ENCODE results near the gene HOXB5.

HOXB5 gene

GRCh38 chr17:48605991-48606891 is 12.7 kb upstream of the HOXB5 start:
- Histone ChIP-seq H3K4me3 (ENCODE audit: low read depth, low read length) (no peak overlapping the region), H3K4me1 (ENCODE audit: control insufficient read depth, insufficient read depth, low read length, unreplicated experiment) (no peaks in the 10 kb centered on the region), H3K36me3 (ENCODE audit: insufficient read depth, low read length) (no peaks in the 10 kb centered on the region), H2AFZ (ENCODE audit: low read length, unreplicated experiment) (no peak overlapping the region), H3K79me2 (ENCODE audit: control insufficient read depth, insufficient read depth, low read length, unreplicated experiment) (no peaks in the 10 kb centered on the region), H3K27ac (ENCODE audit: low read depth, low read length) (no peak overlapping the region), H3K27me3 (ENCODE audit: insufficient read depth, low read length) (peaks cover 98% of the 10 kb centered on the region)

DNA sequence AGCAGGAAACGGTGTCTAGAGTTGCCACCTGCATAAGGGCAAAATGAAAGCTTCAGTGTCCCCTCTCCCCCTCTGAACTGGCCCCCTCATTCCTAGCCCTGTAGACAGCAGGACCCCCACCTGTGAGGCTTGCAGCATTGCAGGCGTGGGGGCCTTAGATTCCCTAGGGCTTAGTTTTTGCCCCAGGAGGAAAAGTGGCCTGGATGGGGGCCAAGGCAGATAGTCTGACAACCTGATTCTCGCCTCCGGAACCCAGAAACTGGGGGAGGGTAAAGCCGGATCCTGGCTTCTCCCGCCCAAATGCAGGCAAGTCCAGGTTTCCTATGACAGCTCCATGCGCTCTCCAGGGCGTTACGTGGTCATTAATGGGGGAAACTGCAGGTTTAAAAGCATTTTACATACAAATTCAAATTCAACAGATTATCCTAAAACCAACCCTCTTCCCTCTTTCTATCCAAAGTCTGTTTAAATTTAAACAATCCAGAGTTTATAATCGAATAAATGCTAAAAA is 11.9 kb upstream of the HOXB5 start:
- Histone ChIP-seq H3K79me2 (ENCODE audit: control insufficient read depth, insufficient read depth, low read length, unreplicated experiment) (no peaks in the 10 kb centered on the region), H3K4me1 (ENCODE audit: control insufficient read depth, insufficient read depth, low read length, unreplicated experiment) (no peaks in the 10 kb centered on the region), H3K27me3 (ENCODE audit: insufficient read depth, low read length) (peaks cover 98% of the 10 kb centered on the region), H2AFZ (ENCODE audit: low read length, unreplicated experiment) (no peak overlapping the region), H3K27ac (ENCODE audit: low read depth, low read length) (no peak overlapping the region), H3K4me3 (ENCODE audit: low read depth, low read length) (no peak overlapping the region), H3K36me3 (ENCODE audit: insufficient read depth, low read length) (no peaks in the 10 kb centered on the region)

DNA sequence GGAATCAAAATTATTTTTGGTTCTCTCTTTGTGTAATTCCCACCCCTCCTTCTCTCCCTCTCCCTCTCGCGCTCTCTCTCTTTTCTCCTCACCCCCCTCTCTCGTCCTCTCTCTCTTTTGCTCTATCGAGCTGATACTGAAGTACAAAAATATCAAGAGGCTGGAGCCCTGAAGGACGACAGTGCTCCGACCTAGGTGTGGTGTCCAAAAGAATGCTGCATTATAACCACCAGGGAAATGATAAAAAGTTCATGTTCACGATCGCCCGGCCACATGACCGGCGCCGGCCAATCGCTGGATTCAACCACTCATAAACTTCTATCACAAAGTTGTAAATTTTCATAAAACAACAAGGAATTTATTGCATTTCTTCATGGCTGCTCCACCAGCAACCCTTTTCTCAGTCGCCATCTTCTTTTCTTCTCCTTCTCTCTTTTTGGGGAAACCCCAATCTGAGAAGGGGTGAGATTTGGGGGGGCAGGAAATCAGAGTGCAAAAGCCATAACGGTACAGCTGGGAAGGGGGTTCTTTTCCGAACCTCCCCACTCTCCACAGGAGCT is 11.3 kb upstream of the HOXB5 start, which contains the start of gene HOXB6:
TSS of gene HOXB6 (minus strand) at position 217 of the 560 bp plus-strand sequence. CDS start 6,836 bp downstream, outside the sequence.
- Histone ChIP-seq H3K36me3 (ENCODE audit: insufficient read depth, low read length) (no peaks in the 10 kb centered on the region), H3K4me3 (ENCODE audit: low read depth, low read length) (no peak within 1 kb of the TSS), H3K27ac (ENCODE audit: low read depth, low read length) (no peak within 1 kb of the TSS), H3K4me1 (ENCODE audit: control insufficient read depth, insufficient read depth, low read length, unreplicated experiment) (no peaks in the 10 kb centered on the region), H3K27me3 (ENCODE audit: insufficient read depth, low read length) (peaks cover 98% of the 10 kb centered on the region), H3K79me2 (ENCODE audit: control insufficient read depth, insufficient read depth, low read length, unreplicated experiment) (no peaks in the 10 kb centered on the region), H2AFZ (ENCODE audit: low read length, unreplicated experiment) (no peak within 1 kb of the TSS)

DNA sequence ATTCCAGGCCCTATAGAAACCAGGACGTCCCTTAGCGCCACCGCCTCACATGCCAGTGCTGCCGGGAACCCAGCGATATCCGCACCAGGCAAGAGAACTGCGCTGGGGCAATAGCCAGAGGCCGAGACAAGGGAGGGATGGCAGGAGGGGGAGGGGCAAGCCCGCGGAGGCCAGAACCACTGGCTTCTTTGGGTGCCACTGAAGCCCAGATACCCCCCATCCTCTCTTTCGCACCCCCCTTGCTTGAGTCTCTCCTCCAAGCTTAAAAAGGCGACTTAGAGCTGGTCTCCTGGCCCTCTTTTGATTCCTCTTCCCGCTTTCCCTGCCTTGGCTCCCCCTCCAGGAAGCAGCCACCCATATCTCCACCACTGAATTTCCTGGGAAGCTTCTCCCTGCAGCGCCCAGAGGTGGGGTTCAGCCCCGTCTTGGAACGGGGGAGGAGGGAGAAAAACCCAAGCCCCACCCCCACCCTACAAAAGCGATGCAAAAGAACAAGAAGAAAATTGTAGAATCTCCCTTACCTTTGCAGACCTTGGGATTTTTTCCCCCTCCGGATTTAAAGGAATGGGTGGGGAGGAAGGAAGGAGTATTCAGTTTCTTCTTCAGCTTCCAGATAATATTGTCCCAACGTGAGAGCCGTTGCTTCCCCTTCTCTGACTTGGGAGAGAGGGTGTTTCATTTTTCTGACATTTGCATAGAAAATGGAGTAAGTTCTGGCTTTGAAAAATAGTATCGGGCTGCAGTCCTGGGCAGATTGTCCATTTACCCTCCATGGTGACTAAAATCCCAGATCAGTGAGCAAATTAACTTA is 10.6 kb upstream of the HOXB5 start:
- no peak overlapping the region for H2AFZ ChIP-seq (ENCODE audit: low read length, unreplicated experiment)
- no peaks in the 10 kb centered on the region for H3K36me3 ChIP-seq (ENCODE audit: insufficient read depth, low read length)
- peaks cover 98% of the 10 kb centered on the region for H3K27me3 ChIP-seq (ENCODE audit: insufficient read depth, low read length)
- H3K4me1 ChIP-seq (ENCODE audit: control insufficient read depth, insufficient read depth, low read length, unreplicated experiment): no peaks in the 10 kb centered on the region
- H3K79me2 ChIP-seq (ENCODE audit: control insufficient read depth, insufficient read depth, low read length, unreplicated experiment): no peaks in the 10 kb centered on the region
- no peak overlapping the region for H3K4me3 ChIP-seq (ENCODE audit: low read depth, low read length)
- no peak overlapping the region for H3K27ac ChIP-seq (ENCODE audit: low read depth, low read length)

GRCh38 chr17:48601539-48602425 is 8.2 kb upstream of the HOXB5 start:
- peaks cover 100% of the 10 kb centered on the region for H3K27me3 ChIP-seq (ENCODE audit: insufficient read depth, low read length)

GRCh38 chr17:48601207-48601538 is 7.6 kb upstream of the HOXB5 start:
- Histone ChIP-seq H2AFZ (ENCODE audit: low read length, unreplicated experiment) (no peak overlapping the region), H3K4me3 (ENCODE audit: low read depth, low read length) (no peak overlapping the region), H3K4me1 (ENCODE audit: control insufficient read depth, insufficient read depth, low read length, unreplicated experiment) (no peaks in the 10 kb centered on the region), H3K79me2 (ENCODE audit: control insufficient read depth, insufficient read depth, low read length, unreplicated experiment) (no peaks in the 10 kb centered on the region), H3K36me3 (ENCODE audit: insufficient read depth, low read length) (no peaks in the 10 kb centered on the region), H3K27me3 (ENCODE audit: insufficient read depth, low read length) (peaks cover 100% of the 10 kb centered on the region), H3K27ac (ENCODE audit: low read depth, low read length) (no peak overlapping the region)

More at GRCh38 chr17:48601539-48602425, 8.2 kb upstream of the HOXB5 start:
- Histone ChIP-seq H2AFZ (ENCODE audit: low read length, unreplicated experiment) (no peak overlapping the region), H3K4me3 (ENCODE audit: low read depth, low read length) (no peak overlapping the region), H3K27ac (ENCODE audit: low read depth, low read length) (no peak overlapping the region), H3K4me1 (ENCODE audit: control insufficient read depth, insufficient read depth, low read length, unreplicated experiment) (no peaks in the 10 kb centered on the region), H3K79me2 (ENCODE audit: control insufficient read depth, insufficient read depth, low read length, unreplicated experiment) (no peaks in the 10 kb centered on the region), H3K36me3 (ENCODE audit: insufficient read depth, low read length) (no peaks in the 10 kb centered on the region)

DNA sequence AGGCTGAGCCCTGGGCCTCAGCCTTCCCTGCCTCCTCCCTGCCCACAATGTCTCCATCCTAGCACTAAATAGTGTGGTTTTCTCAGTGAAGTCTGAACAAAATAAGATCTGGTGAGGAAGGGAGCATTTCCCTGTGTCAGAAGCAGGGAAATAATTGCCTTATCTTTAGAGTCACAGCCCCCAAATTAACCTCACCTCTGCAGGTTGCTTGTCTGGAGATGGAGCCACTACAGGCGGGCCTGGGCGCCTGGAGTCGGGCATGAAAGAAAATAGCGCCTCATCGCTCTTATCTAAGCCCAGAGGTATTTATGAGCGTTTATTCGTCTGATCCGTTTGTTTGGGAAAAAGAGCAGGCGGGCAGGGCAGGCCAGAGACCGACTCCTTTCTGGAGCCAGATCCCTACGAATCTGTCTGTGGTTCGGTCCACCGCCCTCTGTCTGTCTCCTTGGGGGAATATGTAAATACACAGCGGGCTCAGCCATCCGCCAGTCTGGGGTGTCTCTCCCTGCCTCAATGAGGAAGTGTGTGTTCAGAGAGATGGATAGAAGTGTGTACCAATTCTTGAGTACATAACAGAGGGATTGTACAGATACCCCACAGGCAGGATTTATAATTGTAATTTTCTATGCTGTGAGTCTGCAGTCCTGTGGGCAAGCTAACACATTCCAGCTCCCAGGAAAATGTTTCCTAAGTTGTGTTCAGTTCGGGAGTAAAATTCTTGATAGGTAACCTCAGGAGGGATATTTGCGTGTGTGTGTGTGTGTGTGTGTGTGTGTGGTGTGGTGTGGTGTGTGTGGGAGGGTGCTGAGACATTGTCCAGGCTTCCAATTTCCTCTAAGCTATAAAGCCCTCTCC is 6.9 kb upstream of the HOXB5 start:
- no peak overlapping the region for H2AFZ ChIP-seq (ENCODE audit: low read length, unreplicated experiment)
- no peaks in the 10 kb centered on the region for H3K79me2 ChIP-seq (ENCODE audit: control insufficient read depth, insufficient read depth, low read length, unreplicated experiment)
- H3K27ac ChIP-seq (ENCODE audit: low read depth, low read length): no peak overlapping the region
- H3K36me3 ChIP-seq (ENCODE audit: insufficient read depth, low read length): no peaks in the 10 kb centered on the region
- peaks cover 100% of the 10 kb centered on the region for H3K27me3 ChIP-seq (ENCODE audit: insufficient read depth, low read length)
- H3K4me3 ChIP-seq (ENCODE audit: low read depth, low read length): no peak overlapping the region
- H3K4me1 ChIP-seq (ENCODE audit: control insufficient read depth, insufficient read depth, low read length, unreplicated experiment): no peaks in the 10 kb centered on the region

DNA sequence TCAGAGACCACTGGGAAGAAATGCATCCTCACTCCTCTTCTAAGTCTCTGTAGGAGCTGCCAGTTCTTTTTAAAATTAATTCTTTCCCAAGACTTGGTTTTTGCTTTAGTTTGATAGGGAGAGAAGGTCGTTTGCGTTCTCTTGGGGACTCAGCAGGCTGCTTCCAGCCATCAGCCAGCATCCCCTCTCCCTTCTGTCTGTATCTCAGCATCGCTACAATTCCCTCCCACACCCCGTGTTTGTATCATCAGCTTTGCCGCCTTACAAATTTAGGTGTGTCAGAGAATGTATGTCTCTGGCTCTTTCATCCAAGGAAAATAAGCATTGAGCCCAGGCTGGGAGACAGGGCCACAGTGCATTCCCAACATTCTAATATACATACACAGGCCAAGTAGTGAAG is 5.8 kb upstream of the HOXB5 start:
- H3K4me1 ChIP-seq (ENCODE audit: control insufficient read depth, insufficient read depth, low read length, unreplicated experiment): no peaks in the 10 kb centered on the region
- H3K36me3 ChIP-seq (ENCODE audit: insufficient read depth, low read length): no peaks in the 10 kb centered on the region
- no peak overlapping the region for H3K27ac ChIP-seq (ENCODE audit: low read depth, low read length)
- H3K4me3 ChIP-seq (ENCODE audit: low read depth, low read length): no peak overlapping the region
- peaks cover 100% of the 10 kb centered on the region for H3K27me3 ChIP-seq (ENCODE audit: insufficient read depth, low read length)
- H2AFZ ChIP-seq (ENCODE audit: low read length, unreplicated experiment): no peak overlapping the region
- H3K79me2 ChIP-seq (ENCODE audit: control insufficient read depth, insufficient read depth, low read length, unreplicated experiment): no peaks in the 10 kb centered on the region

- Histone ChIP-seq H3K36me3 (ENCODE audit: insufficient read depth, low read length) (no peaks in the 10 kb centered on the region), H3K27ac (ENCODE audit: low read depth, low read length) (no peak overlapping the region), H3K27me3 (ENCODE audit: insufficient read depth, low read length) (peaks cover 100% of the 10 kb centered on the region), H2AFZ (ENCODE audit: low read length, unreplicated experiment) (no peak overlapping the region), H3K4me3 (ENCODE audit: low read depth, low read length) (no peak overlapping the region), H3K79me2 (ENCODE audit: control insufficient read depth, insufficient read depth, low read length, unreplicated experiment) (no peaks in the 10 kb centered on the region), H3K4me1 (ENCODE audit: control insufficient read depth, insufficient read depth, low read length, unreplicated experiment) (no peaks in the 10 kb centered on the region)
Observed at GRCh38 chr17:48598736-48599135, 5.2 kb upstream of the HOXB5 start.
